WTC11 (cell line): ENCODE data around the gene MINDY1. TPM values are rescaled to one million over a fixed set of nuclear protein-coding genes. Genes with fewer than 3 reads are reported as not detected.
A peak's percentile ranks its signal among the peaks of the same experiment; 100 is the strongest.

Source experiments
- ATAC-seq: fragments of 200-7000 bp; cut with Tn5 transposase; 2 replicates; pipeline ENCODE4 v1.10.0; 2021; ENCODE audit warnings: mild to moderate bottlenecking, moderate library complexity
- CTCF ChIA-PET: fragments of 300-600 bp; sonication (Branson Sonifier 250); formaldehyde crosslinking; loops from one replicate; lab custom pipeline; 2021; ENCODE audit warnings: antibody characterized with exemption; lab: Charles Lee
- POLR2A ChIA-PET: fragments of 350-600 bp; sonication (Branson Sonifier 250); formaldehyde crosslinking; loops from one replicate; lab custom pipeline; 2021; ENCODE audit warnings: antibody characterized with exemption; lab: Charles Lee
- DNase-seq: peaks from one replicate; pipeline ENCODE4 v3.0.0; 2021; ENCODE audit warnings: low spot score
- H3K27ac Mint-ChIP-seq: 2 replicates; pipeline ENCODE4 v1.8.0; 2021; ENCODE audit warnings: mixed read lengths
- H3K27me3 Mint-ChIP-seq: 2 replicates; pipeline ENCODE4 v1.8.0; 2021; ENCODE audit warnings: low read depth, mild to moderate bottlenecking, moderate library complexity, mixed read lengths
- H3K36me3 Mint-ChIP-seq: 2 replicates; pipeline ENCODE4 v1.8.0; 2021; ENCODE audit warnings: mixed read lengths
- H3K4me1 Mint-ChIP-seq: 2 replicates; pipeline ENCODE4 v1.8.0; 2022; ENCODE audit warnings: mixed read lengths
- H3K4me3 Mint-ChIP-seq: 2 replicates; pipeline ENCODE4 v1.8.0; 2021; ENCODE audit warnings: mild to moderate bottlenecking, moderate library complexity, mixed read lengths
- H3K9me3 Mint-ChIP-seq: 2 replicates; pipeline ENCODE4 v1.8.0; 2021; ENCODE audit warnings: mixed read lengths
- ATF2 ChIP-seq: sonication (generic); formaldehyde crosslinking; IDR thresholded peaks from 2 replicates; pipeline ENCODE4 v1.8.1; 2022; ENCODE audit warnings: low read depth, missing genetic modification reagents, borderline replicate concordance
- ELF4 ChIP-seq: sonication (generic); formaldehyde crosslinking; IDR thresholded peaks from 2 replicates; pipeline ENCODE4 v1.8.1; 2022; ENCODE audit warnings: low read depth, mild to moderate bottlenecking, moderate library complexity, missing genetic modification reagents
- KAT7 ChIP-seq: sonication (generic); formaldehyde crosslinking; IDR thresholded peaks from 2 replicates; pipeline ENCODE4 v1.8.1; 2023; ENCODE audit warnings: missing genetic modification reagents, mild to moderate bottlenecking, borderline replicate concordance
- MYBL2 ChIP-seq: sonication (generic); formaldehyde crosslinking; IDR thresholded peaks from 2 replicates; pipeline ENCODE4 v1.8.1; 2023; ENCODE audit warnings: mild to moderate bottlenecking, moderate library complexity, missing genetic modification reagents
- OVOL2 ChIP-seq: fragments of 250-450 bp; sonication (Bioruptor Pico); IDR thresholded peaks from 2 replicates; pipeline ENCODE4 v1.9.0; 2021; ENCODE audit warnings: mild to moderate bottlenecking, borderline replicate concordance
- PRDM15 ChIP-seq: sonication (generic); formaldehyde crosslinking; IDR thresholded peaks from 2 replicates; pipeline ENCODE4 v1.8.0; 2022; ENCODE audit warnings: missing genetic modification reagents
- SMAD3 ChIP-seq: sonication (generic); formaldehyde crosslinking; IDR thresholded peaks from 2 replicates; pipeline ENCODE4 v1.8.0; 2022; ENCODE audit warnings: missing genetic modification reagents, mild to moderate bottlenecking, borderline replicate concordance
- SMAD4 ChIP-seq: sonication (generic); formaldehyde crosslinking; IDR thresholded peaks from 2 replicates; pipeline ENCODE4 v1.8.0; 2022; ENCODE audit warnings: mild to moderate bottlenecking, missing genetic modification reagents
- SOX15 ChIP-seq: fragments of 250-450 bp; sonication (Bioruptor Pico); IDR thresholded peaks from 2 replicates; pipeline ENCODE4 v1.9.0; 2021; ENCODE audit warnings: mild to moderate bottlenecking
- SP1 ChIP-seq: sonication (generic); formaldehyde crosslinking; conservative IDR thresholded peaks from 2 replicates; pipeline ENCODE4 v1.8.1; 2022; ENCODE audit warnings: missing genetic modification reagents
- TEAD4 ChIP-seq: sonication (generic); formaldehyde crosslinking; IDR thresholded peaks from 2 replicates; pipeline ENCODE4 v1.8.0; 2022; ENCODE audit warnings: mild to moderate bottlenecking, missing genetic modification reagents
- ZNF138 ChIP-seq: sonication (generic); formaldehyde crosslinking; conservative IDR thresholded peaks from 2 replicates; pipeline ENCODE4 v1.8.1; 2022; ENCODE audit warnings: mild to moderate bottlenecking, moderate library complexity, missing genetic modification reagents
- total RNA-seq: library from RNA; stranded (reverse); gene quantifications from 3 replicates; pipeline ENCODE4 v1.2.3, GENCODE V29; 2021
- TF ChIP-seq, protein P1 (sequence below): sonication (generic); formaldehyde crosslinking; IDR thresholded peaks from 2 replicates; pipeline ENCODE4 v1.8.0; 2023; ENCODE audit warnings: missing genetic modification reagents, mild to moderate bottlenecking, borderline replicate concordance
- TF ChIP-seq, protein P2 (sequence below): fragments of 250-450 bp; sonication (Bioruptor Pico); IDR thresholded peaks from 2 replicates; pipeline ENCODE4 v1.8.0; 2021; ENCODE audit warnings: mild to moderate bottlenecking
- TF ChIP-seq, protein P3 (sequence below): sonication (generic); formaldehyde crosslinking; IDR thresholded peaks from 2 replicates; pipeline ENCODE4 v1.8.1; 2023; ENCODE audit warnings: mild to moderate bottlenecking, missing genetic modification reagents, moderate library complexity
- TF ChIP-seq, protein P4 (sequence below): sonication (generic); formaldehyde crosslinking; IDR thresholded peaks from 2 replicates; pipeline ENCODE4 v1.8.0; 2022; ENCODE audit warnings: mild to moderate bottlenecking, missing genetic modification reagents
- TF ChIP-seq, protein P5 (sequence below): sonication (generic); formaldehyde crosslinking; IDR thresholded peaks from 2 replicates; pipeline ENCODE4 v1.8.0; 2023; ENCODE audit warnings: mild to moderate bottlenecking, missing genetic modification reagents

MINDY1 gene
- total RNA-seq, 1 experiment from 2014 or later: 10.1 TPM

DNA sequence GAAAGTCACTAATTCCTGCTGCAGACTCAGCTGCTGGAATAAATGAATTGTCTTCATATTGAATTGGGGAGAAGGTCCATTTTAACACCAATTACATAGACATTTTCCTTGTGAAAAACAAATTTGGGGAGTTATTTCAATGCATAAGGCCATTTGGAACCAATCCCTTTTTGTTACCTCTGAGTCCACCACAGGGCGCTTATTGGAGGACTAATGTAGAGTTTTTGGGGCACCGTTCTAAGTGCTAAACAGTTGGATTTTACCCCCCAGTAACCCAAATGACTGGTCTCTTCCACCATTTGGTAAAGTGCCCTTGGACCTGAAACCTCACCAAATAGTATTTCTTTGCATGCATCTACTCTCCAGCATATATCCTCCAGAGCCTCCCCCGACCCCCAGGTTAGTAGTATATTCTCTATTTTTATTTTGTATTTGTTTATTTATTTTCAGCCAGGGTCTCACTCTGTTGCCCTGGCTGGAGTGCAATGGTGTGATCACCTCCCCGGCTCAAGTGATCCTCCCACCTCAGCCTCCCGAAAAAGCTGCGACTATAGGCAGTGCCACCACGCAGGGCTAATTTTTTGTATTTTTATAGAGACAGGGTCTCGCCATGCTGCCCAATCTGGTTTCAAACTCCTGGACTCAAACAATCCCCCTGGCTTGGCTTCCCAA, 3.1 kb upstream of the MINDY1 start:
- Mint-ChIP-seq H3K27me3 (no peaks in the 10 kb centered on the region), H3K36me3 (no peaks in the 10 kb centered on the region), H3K4me3 (peak overlapping the region; percentile 94), H3K27ac (no peak overlapping the region), H3K9me3 (no peaks in the 10 kb centered on the region), H3K4me1 (peaks cover 37% of the 10 kb centered on the region)
- ChIA-PET POLR2A (no interaction called here), CTCF (no interaction called here)
- TF ChIP-seq TEAD4 (CRISPR knock-in tag) (no peak), SMAD3 (CRISPR knock-in tag) (no peak), ZNF138 (no peak), OVOL2 (CRISPR knock-in tag) (no peak), KAT7 (CRISPR knock-in tag) (no peak), MYBL2 (no peak), SOX15 (CRISPR knock-in tag) (no peak)
- TF ChIP-seq, protein P1, sequence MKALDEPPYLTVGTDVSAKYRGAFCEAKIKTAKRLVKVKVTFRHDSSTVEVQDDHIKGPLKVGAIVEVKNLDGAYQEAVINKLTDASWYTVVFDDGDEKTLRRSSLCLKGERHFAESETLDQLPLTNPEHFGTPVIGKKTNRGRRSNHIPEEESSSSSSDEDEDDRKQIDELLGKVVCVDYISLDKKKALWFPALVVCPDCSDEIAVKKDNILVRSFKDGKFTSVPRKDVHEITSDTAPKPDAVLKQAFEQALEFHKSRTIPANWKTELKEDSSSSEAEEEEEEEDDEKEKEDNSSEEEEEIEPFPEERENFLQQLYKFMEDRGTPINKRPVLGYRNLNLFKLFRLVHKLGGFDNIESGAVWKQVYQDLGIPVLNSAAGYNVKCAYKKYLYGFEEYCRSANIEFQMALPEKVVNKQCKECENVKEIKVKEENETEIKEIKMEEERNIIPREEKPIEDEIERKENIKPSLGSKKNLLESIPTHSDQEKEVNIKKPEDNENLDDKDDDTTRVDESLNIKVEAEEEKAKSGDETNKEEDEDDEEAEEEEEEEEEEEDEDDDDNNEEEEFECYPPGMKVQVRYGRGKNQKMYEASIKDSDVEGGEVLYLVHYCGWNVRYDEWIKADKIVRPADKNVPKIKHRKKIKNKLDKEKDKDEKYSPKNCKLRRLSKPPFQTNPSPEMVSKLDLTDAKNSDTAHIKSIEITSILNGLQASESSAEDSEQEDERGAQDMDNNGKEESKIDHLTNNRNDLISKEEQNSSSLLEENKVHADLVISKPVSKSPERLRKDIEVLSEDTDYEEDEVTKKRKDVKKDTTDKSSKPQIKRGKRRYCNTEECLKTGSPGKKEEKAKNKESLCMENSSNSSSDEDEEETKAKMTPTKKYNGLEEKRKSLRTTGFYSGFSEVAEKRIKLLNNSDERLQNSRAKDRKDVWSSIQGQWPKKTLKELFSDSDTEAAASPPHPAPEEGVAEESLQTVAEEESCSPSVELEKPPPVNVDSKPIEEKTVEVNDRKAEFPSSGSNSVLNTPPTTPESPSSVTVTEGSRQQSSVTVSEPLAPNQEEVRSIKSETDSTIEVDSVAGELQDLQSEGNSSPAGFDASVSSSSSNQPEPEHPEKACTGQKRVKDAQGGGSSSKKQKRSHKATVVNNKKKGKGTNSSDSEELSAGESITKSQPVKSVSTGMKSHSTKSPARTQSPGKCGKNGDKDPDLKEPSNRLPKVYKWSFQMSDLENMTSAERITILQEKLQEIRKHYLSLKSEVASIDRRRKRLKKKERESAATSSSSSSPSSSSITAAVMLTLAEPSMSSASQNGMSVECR (CRISPR knock-in tag): no peak
- TF ChIP-seq, protein P2, sequence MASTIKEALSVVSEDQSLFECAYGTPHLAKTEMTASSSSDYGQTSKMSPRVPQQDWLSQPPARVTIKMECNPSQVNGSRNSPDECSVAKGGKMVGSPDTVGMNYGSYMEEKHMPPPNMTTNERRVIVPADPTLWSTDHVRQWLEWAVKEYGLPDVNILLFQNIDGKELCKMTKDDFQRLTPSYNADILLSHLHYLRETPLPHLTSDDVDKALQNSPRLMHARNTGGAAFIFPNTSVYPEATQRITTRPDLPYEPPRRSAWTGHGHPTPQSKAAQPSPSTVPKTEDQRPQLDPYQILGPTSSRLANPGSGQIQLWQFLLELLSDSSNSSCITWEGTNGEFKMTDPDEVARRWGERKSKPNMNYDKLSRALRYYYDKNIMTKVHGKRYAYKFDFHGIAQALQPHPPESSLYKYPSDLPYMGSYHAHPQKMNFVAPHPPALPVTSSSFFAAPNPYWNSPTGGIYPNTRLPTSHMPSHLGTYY (CRISPR knock-in tag): no peak
- TF ChIP-seq, protein P3, sequence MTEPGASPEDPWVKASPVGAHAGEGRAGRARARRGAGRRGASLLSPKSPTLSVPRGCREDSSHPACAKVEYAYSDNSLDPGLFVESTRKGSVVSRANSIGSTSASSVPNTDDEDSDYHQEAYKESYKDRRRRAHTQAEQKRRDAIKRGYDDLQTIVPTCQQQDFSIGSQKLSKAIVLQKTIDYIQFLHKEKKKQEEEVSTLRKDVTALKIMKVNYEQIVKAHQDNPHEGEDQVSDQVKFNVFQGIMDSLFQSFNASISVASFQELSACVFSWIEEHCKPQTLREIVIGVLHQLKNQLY (CRISPR knock-in tag): no peak
- TF ChIP-seq, protein P4, sequence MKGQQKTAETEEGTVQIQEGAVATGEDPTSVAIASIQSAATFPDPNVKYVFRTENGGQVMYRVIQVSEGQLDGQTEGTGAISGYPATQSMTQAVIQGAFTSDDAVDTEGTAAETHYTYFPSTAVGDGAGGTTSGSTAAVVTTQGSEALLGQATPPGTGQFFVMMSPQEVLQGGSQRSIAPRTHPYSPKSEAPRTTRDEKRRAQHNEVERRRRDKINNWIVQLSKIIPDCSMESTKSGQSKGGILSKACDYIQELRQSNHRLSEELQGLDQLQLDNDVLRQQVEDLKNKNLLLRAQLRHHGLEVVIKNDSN (CRISPR knock-in tag): no peak
- DNase-seq (no peak), ATAC-seq (no peak)

GRCh38 chr1:151009206-151009587, 2.5 kb upstream of the MINDY1 start:
- no peak for DNase-seq
- ATAC-seq: no peak
- no peak overlapping the region for H3K27ac Mint-ChIP-seq
- H3K4me3 Mint-ChIP-seq: peak overlapping the region; percentile 94
- TF ChIP-seq SMAD3 (CRISPR knock-in tag) (no peak), PRDM15 (no peak), ATF2 (CRISPR knock-in tag) (no peak), SMAD4 (no peak), SP1 (CRISPR knock-in tag) (no peak), ELF4 (CRISPR knock-in tag) (no peak), KAT7 (CRISPR knock-in tag) (no peak)
- TF ChIP-seq, protein P2 (CRISPR knock-in tag): no peak
- TF ChIP-seq, protein P5, sequence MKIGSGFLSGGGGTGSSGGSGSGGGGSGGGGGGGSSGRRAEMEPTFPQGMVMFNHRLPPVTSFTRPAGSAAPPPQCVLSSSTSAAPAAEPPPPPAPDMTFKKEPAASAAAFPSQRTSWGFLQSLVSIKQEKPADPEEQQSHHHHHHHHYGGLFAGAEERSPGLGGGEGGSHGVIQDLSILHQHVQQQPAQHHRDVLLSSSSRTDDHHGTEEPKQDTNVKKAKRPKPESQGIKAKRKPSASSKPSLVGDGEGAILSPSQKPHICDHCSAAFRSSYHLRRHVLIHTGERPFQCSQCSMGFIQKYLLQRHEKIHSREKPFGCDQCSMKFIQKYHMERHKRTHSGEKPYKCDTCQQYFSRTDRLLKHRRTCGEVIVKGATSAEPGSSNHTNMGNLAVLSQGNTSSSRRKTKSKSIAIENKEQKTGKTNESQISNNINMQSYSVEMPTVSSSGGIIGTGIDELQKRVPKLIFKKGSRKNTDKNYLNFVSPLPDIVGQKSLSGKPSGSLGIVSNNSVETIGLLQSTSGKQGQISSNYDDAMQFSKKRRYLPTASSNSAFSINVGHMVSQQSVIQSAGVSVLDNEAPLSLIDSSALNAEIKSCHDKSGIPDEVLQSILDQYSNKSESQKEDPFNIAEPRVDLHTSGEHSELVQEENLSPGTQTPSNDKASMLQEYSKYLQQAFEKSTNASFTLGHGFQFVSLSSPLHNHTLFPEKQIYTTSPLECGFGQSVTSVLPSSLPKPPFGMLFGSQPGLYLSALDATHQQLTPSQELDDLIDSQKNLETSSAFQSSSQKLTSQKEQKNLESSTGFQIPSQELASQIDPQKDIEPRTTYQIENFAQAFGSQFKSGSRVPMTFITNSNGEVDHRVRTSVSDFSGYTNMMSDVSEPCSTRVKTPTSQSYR: no peak
- peaks cover 38% of the 10 kb centered on the region for H3K4me1 Mint-ChIP-seq
- POLR2A ChIA-PET: no interaction called here
- no peaks in the 10 kb centered on the region for H3K27me3 Mint-ChIP-seq
- CTCF ChIA-PET: no interaction called here
- H3K36me3 Mint-ChIP-seq: no peaks in the 10 kb centered on the region
- no peaks in the 10 kb centered on the region for H3K9me3 Mint-ChIP-seq
